Omental fat pad (tissue), 4 donors: Measurements from ENCODE around the gene INPP5A. TPM values are rescaled to one million over a fixed set of nuclear protein-coding genes. Genes with fewer than 3 reads are reported as not detected.
"Not testable (repeated sequence)": the region's sequence is repeated elsewhere in the genome, so short reads cannot be mapped to it uniquely, and the experiment has no call there.

Experiments
- ATAC-seq: fragments of 150-250 bp; one replicate; pipeline ENCODE4 v1.9.1; 2016; ENCODE audit warnings: mild to moderate bottlenecking, moderate library complexity; ENCODE audit not compliant: low FRiP score
- DNase-seq: peaks from one replicate; pipeline ENCODE4 v3.0.0-alpha.2; 2019; ENCODE audit warnings: low spot score
- CTCF ChIP-seq, 3 donors: fragments of 450-650 bp; IDR thresholded peaks; one replicate each; pipeline ENCODE4 v1.5.1; 2016 to 2017; ENCODE audit warnings: antibody characterized with exemption in 3 of 3, mild to moderate bottlenecking in 3 of 3, moderate library complexity in 2 of 3
- total RNA-seq, 4 donors: library from RNA; depleted of rRNA; stranded (reverse); fragments of >200 nt; gene quantifications; one replicate each; pipeline ENCODE4 v1.1.0, GENCODE V29; 2016

The INPP5A gene
- total RNA-seq, 4 donors from 2014 or later = 34.1 to 49.3 (median 43.3) TPM

GRCh38 chr10:132597654-132598053 is 60.1 kb downstream of the INPP5A start:
- DNase-seq (no peak), ATAC-seq (no peak)
- no peak for TF ChIP-seq CTCF (IDR thresholded peaks at IDR 0.05)

- DNase-seq, ATAC-seq: not testable (repeated sequence)
These were observed 61.5 kb downstream of the INPP5A start for GRCh38 chr10:132599023-132599618.

- DNase-seq = no peak
- no peak for ATAC-seq
- no peak for TF ChIP-seq CTCF (IDR thresholded peaks at IDR 0.05)
These were observed 62.1 kb downstream of the INPP5A start for GRCh38 chr10:132599732-132600131.

- no peak for DNase-seq
- no peak for TF ChIP-seq CTCF (IDR thresholded peaks at IDR 0.05)
- no peak for ATAC-seq
These were observed 62.8 kb downstream of the INPP5A start for GRCh38 chr10:132600416-132600815.

- DNase-seq (no peak), ATAC-seq (no peak)
- TF ChIP-seq CTCF (IDR thresholded peaks at IDR 0.05) = no peak
These were observed 64.0 kb downstream of the INPP5A start for GRCh38 chr10:132601567-132601966.

GRCh38 chr10:132602614-132603013 is 65.0 kb downstream of the INPP5A start:
- DNase-seq (no peak), ATAC-seq (no peak)
- no peak for TF ChIP-seq CTCF (IDR thresholded peaks at IDR 0.05)

GRCh38 chr10:132603851-132604533 is 66.4 kb downstream of the INPP5A start:
- ATAC-seq (no peak), DNase-seq (no peak)
- no peak for TF ChIP-seq CTCF (IDR thresholded peaks at IDR 0.05)
